Keratinocyte (primary cell): ENCODE measurements around the gene GDA.

Experiments used
- EZH2 ChIP-seq: IDR thresholded peaks from one replicate; pipeline ENCODE4 v1.6.1; 2012; ENCODE audit warnings: inconsistent platforms, mild to moderate bottlenecking, low read length, moderate library complexity
- TF ChIP-seq, protein P1 (sequence below), 3 experiments: IDR thresholded peaks in 1 of 3; conservative IDR thresholded peaks in 1 of 3; optimal IDR thresholded peaks in 1 of 3; 2 replicates in 2 of 3; 3 replicates in 1 of 3; pipeline versions ENCODE3 to v1.5.1; 2011; ENCODE audit warnings: low read length in 3 of 3, mild to moderate bottlenecking in 3 of 3, moderate library complexity in 2 of 3, control low read depth in 1 of 3, inconsistent platforms in 1 of 3; ENCODE audit not compliant: insufficient read depth in 2 of 3; ENCODE audit errors: extremely low read depth in 1 of 3

DNA sequence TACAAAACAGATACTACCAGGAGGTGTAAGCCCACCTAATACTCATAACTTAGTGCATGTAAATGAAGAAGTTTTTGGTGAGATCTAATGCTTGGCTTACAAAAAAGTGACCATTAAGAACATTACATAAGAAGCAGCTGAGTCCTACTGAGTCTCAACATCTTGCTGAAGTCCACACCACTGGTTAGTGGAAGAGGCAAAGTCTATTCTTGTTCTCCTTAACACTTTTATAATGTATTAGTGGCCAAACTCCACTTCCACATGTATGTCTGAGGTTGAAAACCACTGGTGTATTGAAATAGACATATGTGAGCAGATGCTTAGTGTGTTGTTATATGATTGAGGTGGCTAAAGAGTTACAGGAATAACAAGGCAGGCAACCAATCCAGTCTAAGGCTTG lies 18.9 kb upstream of the GDA start:
- TF ChIP-seq, protein P1, sequence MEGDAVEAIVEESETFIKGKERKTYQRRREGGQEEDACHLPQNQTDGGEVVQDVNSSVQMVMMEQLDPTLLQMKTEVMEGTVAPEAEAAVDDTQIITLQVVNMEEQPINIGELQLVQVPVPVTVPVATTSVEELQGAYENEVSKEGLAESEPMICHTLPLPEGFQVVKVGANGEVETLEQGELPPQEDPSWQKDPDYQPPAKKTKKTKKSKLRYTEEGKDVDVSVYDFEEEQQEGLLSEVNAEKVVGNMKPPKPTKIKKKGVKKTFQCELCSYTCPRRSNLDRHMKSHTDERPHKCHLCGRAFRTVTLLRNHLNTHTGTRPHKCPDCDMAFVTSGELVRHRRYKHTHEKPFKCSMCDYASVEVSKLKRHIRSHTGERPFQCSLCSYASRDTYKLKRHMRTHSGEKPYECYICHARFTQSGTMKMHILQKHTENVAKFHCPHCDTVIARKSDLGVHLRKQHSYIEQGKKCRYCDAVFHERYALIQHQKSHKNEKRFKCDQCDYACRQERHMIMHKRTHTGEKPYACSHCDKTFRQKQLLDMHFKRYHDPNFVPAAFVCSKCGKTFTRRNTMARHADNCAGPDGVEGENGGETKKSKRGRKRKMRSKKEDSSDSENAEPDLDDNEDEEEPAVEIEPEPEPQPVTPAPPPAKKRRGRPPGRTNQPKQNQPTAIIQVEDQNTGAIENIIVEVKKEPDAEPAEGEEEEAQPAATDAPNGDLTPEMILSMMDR (optimal IDR thresholded peaks at IDR 0.05 in 1 of 3, IDR thresholded peaks at IDR 0.05 in 1 of 3, conservative IDR thresholded peaks at IDR 0.05 in 1 of 3; ENCODE audit: extremely low read depth in 1 of 3, insufficient read depth in 2 of 3, low read length in 3 of 3): no peak
- no peak for TF ChIP-seq EZH2
